Neural crest cell (in vitro differentiated cells): ENCODE data around the gene PCGF3. TPM values are rescaled to one million over a fixed set of nuclear protein-coding genes. Genes with fewer than 3 reads are reported as not detected.

Experiments
- DNase-seq: peaks from one replicate; pipeline ENCODE4 v3.0.0; 2021; ENCODE audit warnings: low read depth, mixed read lengths, low spot score
- H3K27ac Mint-ChIP-seq: one replicate; pipeline ENCODE4 v1.8.0; 2021; ENCODE audit warnings: mild to moderate bottlenecking, mixed read lengths; ENCODE audit not compliant: unreplicated experiment
- H3K27me3 Mint-ChIP-seq: 2 replicates; pipeline ENCODE4 v1.8.0; 2021; ENCODE audit warnings: low read depth, mild to moderate bottlenecking, mixed read lengths
- H3K36me3 Mint-ChIP-seq: 2 replicates; pipeline ENCODE4 v1.8.0; 2021; ENCODE audit warnings: low read depth, mild to moderate bottlenecking, mixed read lengths
- H3K4me1 Mint-ChIP-seq: 2 replicates; pipeline ENCODE4 v1.8.0; 2021; ENCODE audit warnings: mixed read lengths
- H3K4me3 Mint-ChIP-seq: one replicate; pipeline ENCODE4 v1.8.0; 2021; ENCODE audit warnings: mild to moderate bottlenecking, mixed read lengths
- H3K9me3 Mint-ChIP-seq: 2 replicates; pipeline ENCODE4 v1.8.0; 2021; ENCODE audit warnings: mixed read lengths
- CTCF ChIP-seq: fragments of 200-600 bp; sonication (generic); conservative IDR thresholded peaks from 2 replicates; pipeline ENCODE4 v1.5.0; 2021; ENCODE audit warnings: antibody characterized with exemption, mild to moderate bottlenecking
- total RNA-seq: library from RNA; stranded (reverse); gene quantifications from 2 replicates; pipeline ENCODE4 v1.2.1, GENCODE V29; 2021

Gene PCGF3
- total RNA-seq, 1 donor from 2014 or later = 58.5 TPM

- H3K4me1 Mint-ChIP-seq = peaks cover 26% of the 10 kb centered on the region
- no peaks in the 10 kb centered on the region for H3K27me3 Mint-ChIP-seq
- H3K9me3 Mint-ChIP-seq = peaks cover 2% of the 10 kb centered on the region
- H3K27ac Mint-ChIP-seq = no peak overlapping the region
- peak overlapping the region; percentile 56 for H3K4me3 Mint-ChIP-seq
- DNase-seq = no peak
- H3K36me3 Mint-ChIP-seq = peaks cover 24% of the 10 kb centered on the region
- TF ChIP-seq CTCF = no peak
These were observed 6.5 kb downstream of the PCGF3 start for GRCh38 chr4:712093-712492.

- Mint-ChIP-seq H3K36me3 (peaks cover 24% of the 10 kb centered on the region), H3K27ac (no peak overlapping the region), H3K4me1 (peaks cover 32% of the 10 kb centered on the region), H3K4me3 (no peak overlapping the region), H3K9me3 (peaks cover 2% of the 10 kb centered on the region), H3K27me3 (no peaks in the 10 kb centered on the region)
- DNase-seq = no peak
- TF ChIP-seq CTCF = no peak
These were observed 7.4 kb downstream of the PCGF3 start for GRCh38 chr4:712916-713632.

GRCh38 chr4:714087-714486, 8.5 kb downstream of the PCGF3 start:
- Mint-ChIP-seq H3K4me1 (peaks cover 26% of the 10 kb centered on the region), H3K4me3 (no peak overlapping the region), H3K27ac (no peak overlapping the region), H3K9me3 (peaks cover 2% of the 10 kb centered on the region), H3K27me3 (no peaks in the 10 kb centered on the region), H3K36me3 (peaks cover 19% of the 10 kb centered on the region)
- no peak for TF ChIP-seq CTCF
- DNase-seq = no peak

DNA sequence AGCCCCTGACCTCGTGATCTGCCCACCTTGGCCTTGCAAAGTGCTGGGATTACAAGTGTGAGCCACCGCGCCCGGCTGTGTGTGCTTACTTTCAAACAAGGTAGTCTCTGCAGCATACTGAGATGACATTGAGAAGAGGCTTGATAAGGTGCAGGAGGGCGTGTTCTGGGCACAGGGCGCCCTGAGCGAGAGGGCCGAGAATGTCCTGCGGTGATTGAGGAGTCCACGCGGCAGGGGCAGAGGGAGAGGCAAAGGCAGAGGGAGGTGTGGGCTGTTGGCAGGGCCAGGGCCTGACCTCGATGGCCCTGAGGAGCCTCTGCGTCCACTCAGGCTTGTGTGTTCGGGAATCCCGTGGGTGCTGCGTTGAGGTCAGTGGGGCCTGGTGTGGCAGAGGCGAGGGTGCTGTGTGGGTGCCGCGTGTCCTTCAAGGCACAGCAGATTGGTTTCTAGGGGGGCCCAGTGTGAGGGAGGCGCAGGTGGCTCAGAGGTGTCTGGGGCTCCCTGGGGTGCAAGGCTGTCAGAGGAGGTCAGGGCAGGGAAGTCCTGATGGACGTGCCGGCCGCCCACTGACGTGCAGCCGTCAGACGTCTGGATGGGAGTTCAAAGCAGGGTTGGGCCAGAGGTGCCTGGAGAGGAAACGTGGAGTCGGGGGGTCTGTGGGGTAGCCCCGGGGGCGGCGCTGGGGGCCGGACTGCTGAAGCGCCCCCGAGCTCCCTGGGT, 12.1 kb downstream of the PCGF3 start:
- no peak for TF ChIP-seq CTCF
- Mint-ChIP-seq H3K27ac (peak overlapping the region; percentile 75), H3K9me3 (no peaks in the 10 kb centered on the region), H3K27me3 (no peaks in the 10 kb centered on the region), H3K4me3 (no peak overlapping the region), H3K4me1 (peaks cover 6% of the 10 kb centered on the region), H3K36me3 (peaks cover 9% of the 10 kb centered on the region)
- DNase-seq = no peak

DNA sequence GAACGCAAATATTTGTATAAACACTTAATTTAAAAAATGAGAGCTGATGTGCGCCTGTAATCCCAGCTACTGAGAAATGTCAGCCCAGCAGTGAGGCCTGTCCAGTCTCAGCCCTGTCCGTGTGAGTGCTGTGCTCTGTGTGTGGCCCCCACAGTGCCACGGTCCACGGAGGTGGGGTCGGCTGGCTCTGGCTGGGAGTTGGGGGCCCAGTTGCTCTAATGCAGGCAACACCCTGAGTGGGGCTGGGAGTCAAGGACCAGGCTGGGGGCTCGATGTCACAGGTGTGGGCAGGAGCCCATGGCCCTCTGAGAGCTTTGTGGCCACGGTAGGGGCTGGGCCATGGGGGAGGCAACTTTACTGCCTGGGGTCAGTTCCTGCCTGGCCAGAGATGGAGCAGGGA, 12.8 kb downstream of the PCGF3 start:
- H3K27me3 Mint-ChIP-seq = no peaks in the 10 kb centered on the region
- no peaks in the 10 kb centered on the region for H3K9me3 Mint-ChIP-seq
- peaks cover 6% of the 10 kb centered on the region for H3K4me1 Mint-ChIP-seq
- peaks cover 9% of the 10 kb centered on the region for H3K36me3 Mint-ChIP-seq
- H3K4me3 Mint-ChIP-seq = no peak overlapping the region
- no peak for DNase-seq
- TF ChIP-seq CTCF = no peak
- no peak overlapping the region for H3K27ac Mint-ChIP-seq
